GM21515 (cell line): ENCODE results near the gene SORCS2.

Experiments used
- ATAC-seq: cut with Tn5 transposase; IDR thresholded peaks from one replicate; pipeline ENCODE4 v1.9.1; 2021; ENCODE audit not compliant: unreplicated experiment

Gene SORCS2

GRCh38 chr4:7653510-7654369, 461.4 kb downstream of the SORCS2 start:
- ATAC-seq, result no peak

GRCh38 chr4:7654550-7655445, 462.5 kb downstream of the SORCS2 start:
- ATAC-seq, result no peak

- no peak for ATAC-seq
Measured at GRCh38 chr4:7655511-7656243, 463.3 kb downstream of the SORCS2 start.

GRCh38 chr4:7656244-7656800, 464.0 kb downstream of the SORCS2 start:
- no peak for ATAC-seq

- no peak for ATAC-seq
Measured at GRCh38 chr4:7657545-7658297, 465.4 kb downstream of the SORCS2 start.

GRCh38 chr4:7658341-7659204, 466.2 kb downstream of the SORCS2 start:
- no peak for ATAC-seq

- ATAC-seq, result no peak
Measured at GRCh38 chr4:7659429-7660175, 467.3 kb downstream of the SORCS2 start.

- no peak for ATAC-seq
Measured at GRCh38 chr4:7660176-7661039, 468.1 kb downstream of the SORCS2 start.

- ATAC-seq, result no peak
Measured at GRCh38 chr4:7661066-7661748, 468.9 kb downstream of the SORCS2 start.

- no peak for ATAC-seq
Measured at GRCh38 chr4:7661846-7662506, 469.6 kb downstream of the SORCS2 start.

GRCh38 chr4:7662507-7662846, 470.1 kb downstream of the SORCS2 start:
- no peak for ATAC-seq

GRCh38 chr4:7663075-7663541, 470.8 kb downstream of the SORCS2 start:
- no peak for ATAC-seq

- no peak for ATAC-seq
Measured at GRCh38 chr4:7664106-7664505, 471.8 kb downstream of the SORCS2 start.

GRCh38 chr4:7665321-7665720, 473.0 kb downstream of the SORCS2 start:
- ATAC-seq, result no peak

GRCh38 chr4:7666011-7666410, 473.7 kb downstream of the SORCS2 start:
- no peak for ATAC-seq

- no peak for ATAC-seq
Measured at GRCh38 chr4:7666744-7667143, 474.4 kb downstream of the SORCS2 start.
